Kidney glomerular epithelial cell (primary cell): ENCODE results near the gene TSPAN2.

Experiments
- DNase-seq: peaks from one replicate; lab custom pipeline; 2025; lab: John Stamatoyannopoulos, UW

Gene TSPAN2

DNA sequence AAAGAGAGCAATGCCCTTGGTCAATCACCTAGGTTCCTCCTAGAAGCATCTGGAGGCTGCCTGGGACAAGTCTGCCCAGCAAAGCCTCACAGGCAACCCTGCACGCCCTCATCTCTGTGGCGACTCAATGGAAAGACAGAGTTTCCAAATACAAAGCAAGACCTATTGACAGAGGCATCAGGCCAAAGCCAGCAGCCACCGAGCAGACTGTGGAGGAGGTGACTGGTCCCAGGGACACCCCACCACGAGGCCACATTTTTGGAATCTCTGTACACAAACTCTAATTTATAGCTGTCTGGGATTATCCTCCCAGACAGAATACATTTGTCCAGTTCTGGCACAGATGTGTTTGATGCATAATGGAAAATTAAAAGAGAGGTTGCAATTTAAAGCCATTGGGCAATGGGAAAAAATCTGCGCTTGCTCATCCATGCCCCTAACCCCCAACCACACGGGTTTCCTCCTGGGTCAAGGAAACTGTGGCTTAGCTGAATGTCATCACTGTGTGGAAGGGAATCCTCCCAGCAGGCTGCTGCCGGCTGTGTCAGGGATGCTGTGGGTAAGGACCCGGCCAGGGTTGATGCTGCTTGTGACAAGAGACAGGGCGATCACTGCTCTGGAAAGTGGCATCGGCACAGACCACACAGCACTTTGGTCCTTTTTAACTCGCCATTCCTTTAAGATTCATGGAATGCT, 14.3 kb downstream of the TSPAN2 start:
- peak; percentile 67 for DNase-seq

DNA sequence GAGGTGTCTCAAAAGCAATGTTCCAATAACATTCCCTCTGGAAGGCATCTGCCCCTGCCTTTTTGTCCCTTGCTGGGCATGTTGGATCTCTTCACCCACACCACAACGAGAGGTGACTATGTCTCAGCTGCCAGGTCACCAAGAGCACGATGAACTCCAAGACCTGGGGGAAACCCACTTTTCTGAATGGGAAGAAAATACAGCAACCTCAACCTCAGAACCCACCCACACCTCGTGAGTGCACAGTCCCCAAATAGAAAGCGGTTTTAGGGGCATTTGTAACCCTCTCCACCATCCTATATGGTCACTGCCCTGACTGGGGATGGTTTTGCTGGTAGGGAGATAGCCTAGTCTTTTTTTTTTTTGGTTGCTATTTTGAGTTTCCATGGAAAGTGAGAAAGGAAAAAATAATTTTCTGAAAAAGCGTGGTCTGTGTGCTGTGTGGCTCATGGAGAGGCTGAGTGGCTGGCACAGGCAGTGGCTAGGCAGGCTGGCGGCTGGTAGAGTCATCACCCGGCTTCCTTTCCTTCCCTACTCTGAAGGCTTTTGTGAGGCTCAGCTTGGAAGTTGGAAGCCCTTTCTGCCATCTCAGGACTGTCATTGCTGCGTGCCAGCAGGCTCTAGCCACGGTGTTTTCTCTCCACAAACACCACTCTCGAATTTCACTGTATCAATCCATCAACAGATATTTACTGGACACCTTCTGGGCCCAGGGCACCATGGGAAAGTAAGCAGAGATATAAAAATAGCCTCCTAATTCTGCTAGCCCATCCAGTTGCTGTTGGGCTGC, 15.8 kb downstream of the TSPAN2 start:
- no peak for DNase-seq

DNA sequence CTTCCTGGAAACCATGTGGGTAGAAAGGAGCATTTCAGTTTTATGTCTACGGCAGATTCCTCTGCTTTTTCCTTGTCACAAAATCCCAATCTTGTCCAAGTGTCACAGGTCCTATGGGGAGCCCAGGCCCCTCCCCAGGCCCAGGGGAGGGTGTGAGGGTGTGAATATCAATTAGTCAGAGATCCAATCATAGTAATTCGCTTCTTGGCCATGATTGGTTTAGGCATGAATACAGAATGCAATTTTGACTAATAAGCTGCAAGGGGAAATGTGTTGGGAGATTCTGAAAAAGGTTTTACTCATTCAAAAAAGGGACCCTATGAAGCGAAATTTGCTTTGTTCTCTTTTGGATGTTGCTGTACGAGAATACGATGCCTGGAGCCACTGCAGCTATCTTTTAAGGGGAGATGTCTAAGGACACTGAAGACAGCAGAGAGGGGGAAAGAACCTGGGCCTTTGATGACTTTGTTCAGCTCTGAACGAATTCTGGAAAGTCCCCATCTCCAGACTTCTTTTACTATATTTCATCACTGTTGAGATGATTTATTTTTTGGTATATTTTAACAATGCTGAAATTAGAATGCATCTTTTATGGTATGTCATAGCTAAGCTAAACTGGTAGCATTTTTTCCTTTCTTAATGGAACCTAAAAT, 18.2 kb downstream of the TSPAN2 start:
- no peak for DNase-seq

DNA sequence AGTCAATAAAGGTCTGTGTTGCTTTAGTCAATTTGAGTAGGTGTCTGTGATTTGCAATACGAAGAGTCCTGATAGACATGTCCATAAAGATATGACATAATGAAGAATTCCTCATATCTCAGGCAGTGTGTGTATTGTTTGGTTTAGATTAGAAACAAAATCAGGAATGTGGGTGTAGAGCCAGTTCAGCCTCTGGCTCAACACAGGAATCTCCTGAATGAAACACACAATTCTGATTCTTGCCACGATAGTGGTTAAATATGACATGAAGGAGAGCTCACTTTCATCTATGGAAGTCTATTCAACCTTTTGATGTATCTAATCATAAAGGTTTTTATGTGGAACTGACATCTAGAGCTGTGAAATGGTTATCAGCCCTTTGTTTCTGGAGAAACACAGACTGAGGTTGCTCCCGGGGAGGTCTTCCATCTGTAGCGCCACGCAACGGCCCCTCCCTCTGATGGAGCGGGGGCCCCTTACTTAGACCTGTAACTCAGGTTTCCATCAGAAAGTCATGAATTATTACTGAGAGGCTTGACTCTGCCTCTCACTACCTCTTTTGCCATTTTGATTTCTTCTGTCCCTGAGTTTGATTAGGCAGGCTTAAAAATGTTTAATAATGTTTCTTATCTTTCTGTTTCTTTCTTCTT, 19.5 kb downstream of the TSPAN2 start:
- DNase-seq: peak; percentile 56

DNA sequence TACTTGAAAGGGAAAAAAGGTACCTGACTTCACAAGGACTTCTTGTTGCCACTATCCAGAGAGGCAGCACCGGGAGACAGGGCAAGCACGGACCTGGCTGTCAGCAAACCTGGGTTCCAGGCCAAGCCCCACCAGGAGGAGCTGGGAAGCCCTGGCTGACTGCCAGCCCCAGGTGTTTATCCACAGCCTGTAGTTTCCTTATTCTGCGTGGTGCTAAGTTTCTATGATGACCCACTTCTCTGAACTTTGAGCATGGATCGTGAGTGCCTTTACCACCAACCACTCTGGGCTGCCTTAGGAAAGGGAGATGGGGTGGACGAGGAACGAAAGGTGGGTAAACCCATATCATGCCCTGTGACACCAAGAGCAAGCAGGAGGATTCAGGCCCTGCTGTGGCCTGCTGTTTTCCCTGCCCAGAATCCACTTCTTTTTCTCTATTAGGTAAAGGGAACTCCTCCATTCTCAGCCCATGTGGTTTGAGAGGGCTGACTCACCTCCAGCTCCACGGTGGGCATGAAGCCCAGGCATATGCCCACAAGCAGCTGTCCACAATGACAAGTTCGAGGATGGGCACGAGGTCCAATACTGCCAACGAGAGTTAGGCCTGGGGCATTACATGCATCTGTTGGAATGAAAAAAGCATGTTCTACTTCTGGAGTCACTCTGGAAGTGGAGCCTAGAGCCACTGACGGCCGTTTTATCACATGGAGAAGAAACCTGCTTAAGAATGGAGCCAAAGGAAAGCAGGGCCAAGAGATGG, 20.3 kb downstream of the TSPAN2 start:
- peak; percentile 39 for DNase-seq

DNA sequence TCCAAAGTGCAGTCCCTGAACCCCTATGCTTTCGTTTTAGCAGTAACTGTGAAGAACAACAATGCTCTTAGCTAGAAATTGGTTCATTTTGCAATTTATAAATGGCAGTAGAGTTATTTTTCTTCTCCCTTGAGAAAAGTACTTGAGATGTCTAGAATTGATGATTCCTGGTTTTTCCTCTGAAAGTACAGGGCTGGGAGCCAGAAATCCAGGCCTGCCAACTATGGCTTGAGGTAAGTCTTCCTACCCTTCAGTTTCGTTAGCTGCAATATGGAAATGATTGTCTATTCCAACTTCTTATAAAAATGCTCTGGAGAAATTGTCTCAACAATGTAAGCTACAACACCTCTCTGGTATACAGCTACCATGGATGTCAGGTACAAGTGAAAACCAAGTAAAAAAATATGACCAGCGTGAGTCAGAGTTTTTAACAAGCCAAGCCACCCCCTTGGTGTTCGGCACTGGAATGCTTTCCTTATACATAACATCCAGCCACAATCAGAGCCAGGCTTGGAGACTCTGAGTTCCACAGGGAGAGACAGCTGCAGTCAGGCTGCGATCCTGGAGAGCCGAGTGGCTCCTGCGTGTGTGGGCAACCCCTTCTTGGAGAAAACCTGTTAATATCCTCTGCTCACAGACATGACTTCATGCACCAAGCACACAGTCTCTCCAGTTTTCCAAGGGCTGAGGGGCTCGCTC, 22.0 kb downstream of the TSPAN2 start:
- DNase-seq: no peak

DNA sequence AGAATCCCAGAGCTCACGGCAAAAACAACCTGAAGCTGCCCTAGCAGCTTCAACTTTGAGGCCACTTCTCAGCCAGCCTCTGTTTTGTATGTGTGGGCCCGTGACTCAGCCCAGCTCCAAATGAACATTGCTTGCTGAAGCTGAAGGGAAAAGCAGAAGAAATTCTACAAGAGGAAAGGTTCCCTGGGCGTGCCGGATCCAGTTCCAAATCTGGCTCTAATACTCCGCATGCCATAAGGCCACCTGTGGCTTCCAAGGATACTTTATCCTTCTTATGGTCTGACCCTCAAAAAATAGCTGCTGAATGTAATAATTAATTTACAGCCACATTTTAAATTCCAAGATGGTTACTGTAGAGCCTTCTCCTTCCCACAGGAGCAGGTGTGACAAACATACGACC, 24.3 kb downstream of the TSPAN2 start:
- no peak for DNase-seq

DNA sequence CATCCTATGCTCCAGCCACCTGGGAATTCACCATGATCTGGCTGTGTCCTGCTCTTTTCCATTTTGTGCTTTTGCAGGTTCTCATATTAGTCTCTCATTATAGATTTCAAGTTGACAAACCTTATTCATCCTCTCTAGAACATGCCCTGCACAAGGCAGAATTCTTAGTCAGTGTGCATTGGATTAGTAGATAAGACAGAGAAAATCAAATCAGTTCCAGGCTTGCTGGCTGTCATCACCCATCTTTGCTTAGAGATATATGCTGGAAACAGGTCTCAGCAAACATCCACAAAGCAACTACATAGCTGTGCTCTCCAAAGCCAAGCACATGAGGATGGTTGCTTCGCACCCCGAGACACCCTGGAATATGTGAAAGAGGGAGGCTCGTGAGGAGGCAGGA, 24.8 kb downstream of the TSPAN2 start:
- DNase-seq: no peak

DNA sequence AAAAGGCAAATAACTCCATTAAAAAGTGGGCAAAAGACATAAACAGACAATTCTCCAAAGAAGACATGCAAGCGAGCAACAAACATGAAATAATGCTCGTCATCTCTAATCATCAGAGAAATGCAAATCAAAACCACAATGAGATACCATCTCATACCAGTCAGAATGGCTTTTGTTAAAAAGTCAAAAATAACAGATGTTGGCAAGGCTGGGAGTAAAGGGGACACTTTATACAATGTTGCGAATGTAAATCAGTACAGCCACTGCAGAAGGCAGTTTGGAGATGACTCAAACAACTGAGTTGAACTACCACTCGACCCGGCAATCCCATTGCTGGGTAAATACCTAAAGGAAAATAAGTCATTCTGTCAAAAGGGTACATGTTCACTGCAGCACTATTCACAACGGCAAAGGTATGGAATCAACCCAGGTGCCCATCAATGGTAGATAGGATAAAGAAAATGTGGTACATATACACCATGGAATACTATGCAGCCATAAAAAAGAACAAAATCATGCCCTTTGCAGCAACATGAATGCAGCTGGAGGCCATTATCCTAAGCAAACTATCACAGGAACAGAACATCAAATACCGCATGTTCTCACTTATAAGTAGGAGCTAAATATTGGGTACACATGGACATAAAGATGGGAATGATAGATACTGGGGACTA, 25.9 kb downstream of the TSPAN2 start:
- DNase-seq: no peak

DNA sequence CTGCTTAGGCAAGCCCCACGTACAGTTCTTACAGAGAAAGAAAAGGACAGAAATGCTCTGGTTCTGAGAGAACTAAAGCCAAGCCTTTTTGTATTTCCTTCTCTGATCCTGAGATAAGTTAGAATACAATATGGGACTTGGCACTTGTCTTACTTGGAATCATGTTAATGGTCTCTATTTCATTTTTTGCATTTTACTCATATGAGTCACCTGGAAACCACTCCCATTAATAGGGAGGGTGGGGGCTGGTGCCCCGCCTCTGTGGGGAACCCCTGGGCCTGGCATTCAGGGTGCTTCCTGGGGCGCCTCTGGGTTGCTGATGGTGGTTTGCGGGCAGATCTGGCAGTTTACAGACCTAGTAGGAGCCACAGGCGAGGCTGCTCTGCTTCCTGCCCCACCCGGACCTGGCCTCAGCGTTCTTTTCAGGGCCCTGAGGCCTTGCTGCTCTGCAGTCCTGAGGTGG, 26.7 kb downstream of the TSPAN2 start:
- peak; percentile 43 for DNase-seq

DNA sequence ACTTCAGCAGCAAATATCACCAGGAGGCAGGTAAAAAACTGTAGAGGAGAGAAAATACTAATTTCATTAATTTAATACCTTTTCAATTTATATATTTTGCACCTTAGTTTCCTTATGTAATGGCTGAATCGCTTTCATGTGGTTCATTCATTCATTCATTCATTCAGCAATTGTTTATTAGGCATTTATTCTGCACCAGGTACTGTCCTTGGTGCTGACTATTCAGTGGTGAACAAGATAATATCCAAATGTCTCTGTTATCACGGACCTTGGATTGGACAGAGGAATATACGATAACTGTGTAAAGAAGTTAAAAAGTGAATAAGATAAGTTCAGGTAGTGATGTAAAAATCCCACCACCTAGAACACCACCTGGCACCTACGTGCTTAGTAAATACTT, 28.8 kb downstream of the TSPAN2 start:
- DNase-seq: no peak

DNA sequence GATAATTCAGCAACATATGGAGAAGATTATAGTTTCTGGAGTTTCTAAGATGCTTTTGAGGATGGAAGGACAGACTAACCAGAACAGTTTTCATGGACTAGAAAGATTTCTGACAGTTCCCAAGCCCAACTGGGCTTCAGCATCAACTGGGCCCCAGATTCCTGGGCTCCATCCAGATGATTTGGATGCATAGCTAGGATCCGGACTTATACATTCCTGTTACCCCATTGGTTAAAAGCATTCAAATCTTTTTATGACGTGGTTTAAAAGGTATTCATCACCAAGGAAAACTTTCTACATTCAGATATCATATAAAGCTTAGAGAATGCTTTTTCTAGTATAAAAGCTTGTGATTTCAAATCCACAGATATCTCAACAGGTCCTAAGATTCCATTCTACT, 30.0 kb downstream of the TSPAN2 start:
- DNase-seq: no peak

DNA sequence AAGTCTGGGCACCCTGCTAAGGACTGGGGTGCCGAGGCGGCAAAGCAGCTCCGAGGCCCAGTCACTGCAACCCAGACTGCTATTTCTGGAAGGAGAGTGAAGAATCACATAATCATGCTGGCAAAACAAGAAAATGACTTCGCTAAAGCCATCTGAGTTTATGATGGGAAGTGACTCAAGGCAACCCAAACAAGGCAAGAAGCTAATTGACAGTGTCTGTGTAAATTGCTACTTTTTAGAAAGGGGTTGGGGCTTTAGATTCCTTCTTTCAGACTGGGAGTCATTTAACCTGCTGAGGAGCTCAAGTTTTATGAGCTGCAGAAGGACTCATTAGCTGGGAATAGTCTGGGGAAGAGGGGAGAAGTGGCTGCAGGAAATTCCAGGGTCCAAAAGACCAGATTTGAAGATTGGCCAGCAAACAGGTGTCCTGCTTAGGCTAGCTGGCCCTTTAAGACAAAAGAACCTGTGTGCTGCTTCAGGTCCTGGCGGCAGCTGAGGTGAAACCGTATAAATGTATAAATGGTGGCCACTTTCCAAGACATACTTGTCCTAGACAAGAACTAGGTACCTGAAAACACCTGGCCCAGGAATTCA, 31.5 kb downstream of the TSPAN2 start:
- no peak for DNase-seq

DNA sequence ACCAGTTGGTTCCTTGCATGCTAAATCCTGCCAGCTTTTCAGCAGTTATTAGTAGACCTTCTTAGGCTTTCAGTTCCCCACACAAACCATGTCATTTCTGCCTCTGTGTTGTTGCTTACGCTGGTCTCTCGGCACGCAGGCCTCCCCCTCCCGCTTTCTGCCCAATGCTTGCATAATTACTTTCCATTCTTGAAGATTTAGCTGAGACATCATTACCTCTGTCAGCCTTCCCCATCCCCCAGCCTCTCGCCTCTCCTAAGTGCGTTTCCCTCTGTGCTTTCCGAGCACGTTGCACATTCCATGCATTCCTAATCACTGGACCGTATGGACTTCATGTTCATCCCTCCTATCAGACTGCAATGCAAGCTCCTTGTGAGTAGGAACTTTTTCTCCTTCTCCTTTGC, 32.9 kb downstream of the TSPAN2 start:
- DNase-seq: peak; percentile 97

DNA sequence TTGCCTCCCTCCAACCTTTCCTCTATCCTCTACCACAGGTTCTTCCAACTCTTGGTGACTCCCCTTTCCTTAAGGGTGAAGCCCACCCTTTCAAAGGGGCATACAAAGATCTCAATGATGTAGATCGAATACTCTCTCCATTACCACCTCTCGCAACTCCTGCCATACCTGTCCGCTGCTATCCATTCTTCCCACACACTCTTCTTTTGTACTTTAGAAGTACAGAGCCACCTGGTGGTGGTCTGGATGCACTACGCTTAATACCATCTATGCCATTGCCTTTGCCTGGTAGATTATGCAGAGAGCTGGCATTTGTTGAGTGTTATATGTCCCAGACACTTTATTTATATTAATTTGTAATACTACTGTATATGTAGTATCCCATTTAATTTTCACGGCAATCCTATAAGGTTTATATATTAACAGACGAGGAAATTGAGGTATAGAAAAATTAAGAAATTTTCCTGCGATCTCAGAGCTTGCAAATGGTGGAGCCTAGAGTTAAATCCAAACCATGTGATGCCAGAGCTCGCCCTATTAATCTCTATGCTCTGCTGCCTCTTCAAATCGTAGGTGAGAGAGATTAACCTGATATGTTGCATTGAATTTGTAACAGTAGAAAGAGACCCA, 36.7 kb downstream of the TSPAN2 start:
- peak; percentile 60 for DNase-seq

DNA sequence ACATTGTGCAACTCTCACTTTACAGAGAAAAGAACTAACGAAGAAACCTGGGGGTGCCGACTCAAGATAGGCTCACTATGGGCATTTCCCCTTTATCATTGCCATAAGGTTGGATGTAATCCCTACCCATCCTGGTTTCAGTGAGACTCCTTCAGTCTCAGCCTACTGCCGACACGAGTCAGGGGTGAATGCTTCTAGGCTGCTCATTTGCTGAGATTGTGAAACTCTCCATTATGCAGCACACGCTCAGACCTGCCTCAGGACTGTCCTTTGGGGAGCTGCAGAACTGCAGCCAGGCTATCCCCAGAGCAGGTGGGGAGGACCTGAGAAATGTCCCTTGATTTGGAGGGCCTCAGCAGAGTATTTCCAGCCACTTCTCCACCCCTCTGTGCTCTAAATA, 37.5 kb downstream of the TSPAN2 start:
- no peak for DNase-seq

DNA sequence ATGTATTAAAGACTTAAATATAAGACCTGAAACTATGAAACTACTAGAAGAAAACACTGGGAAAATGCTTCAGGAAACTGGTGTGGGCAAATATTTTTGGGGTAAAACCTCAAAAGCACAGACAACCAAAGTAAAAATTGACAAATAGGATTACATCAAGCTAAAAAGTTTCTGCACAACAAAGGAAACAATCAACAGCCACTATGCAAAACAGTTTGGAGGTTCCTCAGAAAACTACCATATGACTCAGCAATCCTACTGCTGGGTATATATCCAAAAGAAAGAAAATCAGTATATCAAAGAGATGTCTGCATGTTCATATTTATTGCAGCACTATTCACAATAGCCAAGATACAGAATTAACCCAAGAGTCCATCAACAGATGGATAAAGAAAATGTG, 42.6 kb downstream of the TSPAN2 start:
- no peak for DNase-seq

DNA sequence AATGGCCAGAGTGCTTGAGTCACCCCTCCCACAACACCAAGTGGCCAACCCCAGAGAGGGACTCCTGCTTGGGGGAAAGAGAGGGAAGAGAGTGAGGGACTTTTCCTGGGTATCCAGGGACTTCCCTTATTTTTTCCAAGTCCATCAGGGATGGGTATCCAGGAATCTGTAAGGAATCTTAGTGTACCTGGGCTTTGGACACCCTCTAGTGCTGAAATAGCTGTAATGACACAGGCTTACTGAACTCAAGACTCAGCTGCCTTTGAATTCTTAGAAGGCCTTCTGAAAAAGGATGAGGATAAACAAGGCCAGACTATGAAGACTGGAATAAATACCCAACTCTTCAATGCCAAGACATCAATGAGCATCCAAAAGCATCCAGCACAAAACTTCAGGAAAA, 47.6 kb downstream of the TSPAN2 start:
- DNase-seq: no peak

DNA sequence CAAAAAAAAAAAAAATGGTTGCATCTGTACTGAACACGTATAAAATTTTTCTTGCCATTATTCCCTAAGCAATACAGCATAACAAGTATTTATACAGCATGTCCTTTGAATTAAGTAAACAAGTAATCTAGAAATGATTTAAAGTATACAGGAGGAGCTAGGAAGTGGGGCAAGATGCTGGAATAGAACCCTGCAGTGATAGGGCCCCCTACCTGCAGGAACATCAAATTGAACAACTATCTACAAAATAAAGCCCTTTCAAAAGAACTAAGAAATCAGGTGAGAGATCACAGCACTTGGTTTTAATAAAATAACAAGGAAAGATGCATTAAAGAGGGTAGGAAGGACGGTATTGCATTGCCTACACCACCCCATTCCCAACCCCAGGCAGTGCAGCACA, 48.8 kb downstream of the TSPAN2 start:
- no peak for DNase-seq
